ENCODE data around the gene AFMID.

AFMID gene

DNA sequence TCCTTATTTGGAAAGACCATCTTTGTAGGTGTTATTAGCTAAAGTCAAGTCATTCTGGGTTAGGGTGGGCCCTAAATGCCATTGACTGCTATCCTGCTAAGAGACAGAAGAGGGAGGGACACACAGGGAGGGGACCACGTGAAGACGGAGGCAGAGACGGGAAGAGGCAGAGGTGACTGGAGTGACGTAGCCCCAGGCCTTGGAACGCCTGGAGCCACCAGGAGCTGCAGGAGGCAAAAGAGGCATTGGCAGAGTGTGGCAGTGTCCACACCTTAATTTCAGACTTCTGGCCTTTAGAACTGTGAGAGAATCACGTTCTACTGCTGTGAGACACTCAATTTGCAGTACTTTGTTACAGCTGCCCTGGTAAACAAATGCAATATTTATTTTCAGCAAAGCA lies 13.3 kb downstream of the AFMID start:
- no peak for ATAC-seq
- TF ChIP-seq ESRRG (CRISPR knock-in tag; IDR thresholded peaks at IDR 0.05) (no peak), ZNF70 (CRISPR knock-in tag; IDR thresholded peaks at IDR 0.05) (no peak), TSHZ2 (CRISPR knock-in tag; IDR thresholded peaks at IDR 0.05) (no peak), CREB5 (CRISPR knock-in tag; IDR thresholded peaks at IDR 0.05; ENCODE audit: low read depth) (no peak), ZNF565 (CRISPR knock-in tag; conservative IDR thresholded peaks at IDR 0.05; ENCODE audit: low read depth) (no peak), GLIS3 (CRISPR knock-in tag; IDR thresholded peaks at IDR 0.05) (no peak)

- TF ChIP-seq, protein P1, sequence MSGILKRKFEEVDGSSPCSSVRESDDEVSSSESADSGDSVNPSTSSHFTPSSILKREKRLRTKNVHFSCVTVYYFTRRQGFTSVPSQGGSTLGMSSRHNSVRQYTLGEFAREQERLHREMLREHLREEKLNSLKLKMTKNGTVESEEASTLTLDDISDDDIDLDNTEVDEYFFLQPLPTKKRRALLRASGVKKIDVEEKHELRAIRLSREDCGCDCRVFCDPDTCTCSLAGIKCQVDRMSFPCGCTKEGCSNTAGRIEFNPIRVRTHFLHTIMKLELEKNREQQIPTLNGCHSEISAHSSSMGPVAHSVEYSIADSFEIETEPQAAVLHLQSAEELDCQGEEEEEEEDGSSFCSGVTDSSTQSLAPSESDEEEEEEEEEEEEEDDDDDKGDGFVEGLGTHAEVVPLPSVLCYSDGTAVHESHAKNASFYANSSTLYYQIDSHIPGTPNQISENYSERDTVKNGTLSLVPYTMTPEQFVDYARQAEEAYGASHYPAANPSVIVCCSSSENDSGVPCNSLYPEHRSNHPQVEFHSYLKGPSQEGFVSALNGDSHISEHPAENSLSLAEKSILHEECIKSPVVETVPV (CRISPR knock-in tag; IDR thresholded peaks at IDR 0.05) = no peak
- TF ChIP-seq PPARA (CRISPR knock-in tag; IDR thresholded peaks at IDR 0.05; ENCODE audit: borderline replicate concordance) (no peak), TOX (CRISPR knock-in tag; IDR thresholded peaks at IDR 0.05; ENCODE audit: borderline replicate concordance) (no peak), CREB5 (CRISPR knock-in tag; IDR thresholded peaks at IDR 0.05; ENCODE audit: low read depth) (no peak), PATZ1 (CRISPR knock-in tag; IDR thresholded peaks at IDR 0.05; ENCODE audit: borderline replicate concordance) (no peak), SNAI2 (CRISPR knock-in tag; IDR thresholded peaks at IDR 0.05) (no peak), RARB (CRISPR knock-in tag; IDR thresholded peaks at IDR 0.05) (no peak), TCF4 (CRISPR knock-in tag; IDR thresholded peaks at IDR 0.05; ENCODE audit: borderline replicate concordance) (no peak), ZFP30 (CRISPR knock-in tag; IDR thresholded peaks at IDR 0.05) (no peak), ZC3H10 (CRISPR knock-in tag; IDR thresholded peaks at IDR 0.05) (no peak)
- ATAC-seq = no peak
Observed at GRCh38 chr17:78202666-78203065, 15.5 kb downstream of the AFMID start.

GRCh38 chr17:78204387-78205123 lies 17.4 kb downstream of the AFMID start:
- no peak for ATAC-seq
- no peak for TF ChIP-seq BACH2 (CRISPR knock-in tag; IDR thresholded peaks at IDR 0.05; ENCODE audit: borderline replicate concordance)
- no peak for TF ChIP-seq SNAI2 (CRISPR knock-in tag; IDR thresholded peaks at IDR 0.05)
- no peak for TF ChIP-seq TOX (CRISPR knock-in tag; IDR thresholded peaks at IDR 0.05; ENCODE audit: borderline replicate concordance)
- no peak for TF ChIP-seq ZNF565 (CRISPR knock-in tag; conservative IDR thresholded peaks at IDR 0.05; ENCODE audit: low read depth)
- no peak for TF ChIP-seq CREB5 (CRISPR knock-in tag; IDR thresholded peaks at IDR 0.05; ENCODE audit: low read depth)
- TF ChIP-seq ARNTL (CRISPR knock-in tag; IDR thresholded peaks at IDR 0.05; ENCODE audit: borderline replicate concordance, low read depth) = no peak
- no peak for TF ChIP-seq ISL1 (CRISPR knock-in tag; IDR thresholded peaks at IDR 0.05)
- TF ChIP-seq PPARA (CRISPR knock-in tag; IDR thresholded peaks at IDR 0.05; ENCODE audit: borderline replicate concordance) = no peak
- TF ChIP-seq RARB (CRISPR knock-in tag; IDR thresholded peaks at IDR 0.05) = no peak
- no peak for TF ChIP-seq TSHZ2 (CRISPR knock-in tag; IDR thresholded peaks at IDR 0.05)
- no peak for TF ChIP-seq ZC3H10 (CRISPR knock-in tag; IDR thresholded peaks at IDR 0.05)
- TF ChIP-seq ZFP3 (CRISPR knock-in tag; IDR thresholded peaks at IDR 0.05) = no peak
- TF ChIP-seq GLIS3 (CRISPR knock-in tag; IDR thresholded peaks at IDR 0.05) = no peak
- no peak for TF ChIP-seq ZNF70 (CRISPR knock-in tag; IDR thresholded peaks at IDR 0.05)
- TF ChIP-seq ESRRG (CRISPR knock-in tag; IDR thresholded peaks at IDR 0.05) = no peak
- no peak for TF ChIP-seq POU6F1 (CRISPR knock-in tag; IDR thresholded peaks at IDR 0.05; ENCODE audit: borderline replicate concordance, low read depth)

Measured in SK-N-SH treated with all-trans-retinoic acid at 6 μM for 48 hours (cell line).